Prostate gland (tissue), 2 donors: Measurements from ENCODE around the gene FHIT.

Experiments used
- POLR2A ChIP-seq: fragments of 450-650 bp; IDR thresholded peaks from one replicate; pipeline ENCODE4 v1.6.1; 2016; ENCODE audit warnings: antibody characterized with exemption, mild to moderate bottlenecking
- POLR2AphosphoS5 ChIP-seq: sonication (generic); formaldehyde crosslinking; IDR thresholded peaks from one replicate; pipeline ENCODE4 v1.6.1; 2017; ENCODE audit warnings: antibody characterized with exemption
- TF ChIP-seq, protein P1 (sequence below), 4 experiments: fragments of 200-600 bp in 2 of 4; fragments of 450-650 bp in 2 of 4; sonication (generic) in 2 of 4; IDR thresholded peaks; 1 replicate in 3 of 4; 2 replicates in 1 of 4; pipeline ENCODE4 v1.5.1; 2016 to 2019; ENCODE audit warnings: antibody characterized with exemption in 4 of 4, mild to moderate bottlenecking in 2 of 4, moderate library complexity in 2 of 4

DNA sequence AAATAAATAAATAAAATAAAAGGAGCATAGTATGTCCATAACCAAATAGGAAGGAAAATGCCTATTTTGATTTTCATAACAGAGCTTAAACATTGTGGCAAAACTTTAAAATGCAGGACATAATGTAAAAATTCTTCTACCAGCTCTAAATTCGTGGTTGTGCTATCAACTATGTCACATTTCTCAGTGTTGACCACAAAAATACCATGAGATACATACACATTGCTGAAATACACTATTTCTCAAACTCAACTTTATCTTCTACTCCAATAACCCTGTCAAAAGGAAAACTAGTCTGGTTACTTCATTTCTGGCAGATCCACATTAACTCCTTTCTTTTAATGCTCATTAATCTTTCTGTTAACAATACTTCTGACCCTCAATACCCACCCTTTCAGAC is 523.2 kb downstream of the FHIT start:
- TF ChIP-seq, protein P1, sequence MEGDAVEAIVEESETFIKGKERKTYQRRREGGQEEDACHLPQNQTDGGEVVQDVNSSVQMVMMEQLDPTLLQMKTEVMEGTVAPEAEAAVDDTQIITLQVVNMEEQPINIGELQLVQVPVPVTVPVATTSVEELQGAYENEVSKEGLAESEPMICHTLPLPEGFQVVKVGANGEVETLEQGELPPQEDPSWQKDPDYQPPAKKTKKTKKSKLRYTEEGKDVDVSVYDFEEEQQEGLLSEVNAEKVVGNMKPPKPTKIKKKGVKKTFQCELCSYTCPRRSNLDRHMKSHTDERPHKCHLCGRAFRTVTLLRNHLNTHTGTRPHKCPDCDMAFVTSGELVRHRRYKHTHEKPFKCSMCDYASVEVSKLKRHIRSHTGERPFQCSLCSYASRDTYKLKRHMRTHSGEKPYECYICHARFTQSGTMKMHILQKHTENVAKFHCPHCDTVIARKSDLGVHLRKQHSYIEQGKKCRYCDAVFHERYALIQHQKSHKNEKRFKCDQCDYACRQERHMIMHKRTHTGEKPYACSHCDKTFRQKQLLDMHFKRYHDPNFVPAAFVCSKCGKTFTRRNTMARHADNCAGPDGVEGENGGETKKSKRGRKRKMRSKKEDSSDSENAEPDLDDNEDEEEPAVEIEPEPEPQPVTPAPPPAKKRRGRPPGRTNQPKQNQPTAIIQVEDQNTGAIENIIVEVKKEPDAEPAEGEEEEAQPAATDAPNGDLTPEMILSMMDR (IDR thresholded peaks at IDR 0.05): no peak
- TF ChIP-seq POLR2AphosphoS5: no peak
- TF ChIP-seq POLR2A: no peak
